HG02798 (cell line): ENCODE results near the gene IL1RL1.

Source experiments
- ATAC-seq: cut with Tn5 transposase; IDR thresholded peaks from one replicate; pipeline ENCODE4 v1.9.1; 2021; ENCODE audit warnings: mild to moderate bottlenecking; ENCODE audit not compliant: unreplicated experiment, poor library complexity

The IL1RL1 gene

GRCh38 chr2:102334486-102334885, 23.1 kb downstream of the IL1RL1 start:
- ATAC-seq, result no peak

- ATAC-seq, result no peak
Observed at GRCh38 chr2:102335871-102336366, 24.6 kb downstream of the IL1RL1 start.

- ATAC-seq, result no peak
Observed at GRCh38 chr2:102336502-102336945, 25.2 kb downstream of the IL1RL1 start.

GRCh38 chr2:102337012-102337411, 25.6 kb downstream of the IL1RL1 start:
- ATAC-seq, result no peak

- ATAC-seq, result no peak
Observed at GRCh38 chr2:102337481-102338386, 26.4 kb downstream of the IL1RL1 start.

- no peak for ATAC-seq
Observed at GRCh38 chr2:102340778-102341177, 29.4 kb downstream of the IL1RL1 start.

GRCh38 chr2:102342888-102343287, 31.5 kb downstream of the IL1RL1 start:
- ATAC-seq, result no peak

GRCh38 chr2:102344397-102344796, 33.0 kb downstream of the IL1RL1 start:
- ATAC-seq, result no peak

GRCh38 chr2:102345329-102345920, 34.1 kb downstream of the IL1RL1 start:
- ATAC-seq, result no peak

GRCh38 chr2:102346381-102347130, 35.2 kb downstream of the IL1RL1 start:
- no peak for ATAC-seq

- ATAC-seq, result no peak
Observed at GRCh38 chr2:102350137-102350793, 38.9 kb downstream of the IL1RL1 start.

- peak; percentile 96 for ATAC-seq
Observed at GRCh38 chr2:102355526-102356380, 44.4 kb downstream of the IL1RL1 start, which contains the start of gene IL18R1. IL18R1 (plus strand) TSS chr2:102355796; CDS start chr2:102362661, 6,865 bp downstream.

GRCh38 chr2:102356381-102356712, 45.0 kb downstream of the IL1RL1 start:
- no peak for ATAC-seq

GRCh38 chr2:102356741-102357140, 45.4 kb downstream of the IL1RL1 start:
- ATAC-seq, result no peak

GRCh38 chr2:102357937-102358336, 46.6 kb downstream of the IL1RL1 start:
- no peak for ATAC-seq

GRCh38 chr2:102358496-102358895, 47.1 kb downstream of the IL1RL1 start:
- ATAC-seq, result no peak

- no peak for ATAC-seq
Observed at GRCh38 chr2:102359527-102359926, 48.2 kb downstream of the IL1RL1 start.

- ATAC-seq, result no peak
Observed at GRCh38 chr2:102361632-102362241, 50.4 kb downstream of the IL1RL1 start.

- ATAC-seq, result no peak
Observed at GRCh38 chr2:102365763-102366162, 54.4 kb downstream of the IL1RL1 start.
